ENCODE results near the gene SBF1. TPM values are rescaled to one million over a fixed set of nuclear protein-coding genes. Genes with fewer than 3 reads are reported as not detected.
A peak's percentile ranks its signal among the peaks of the same experiment; 100 is the strongest.

The SBF1 gene
- total and polyA plus RNA-seq, 2 of the 13 experiments (the other 11 are each of a cell fraction or from before 2014, with no cell fraction given), result 31.7 to 40.9 TPM

- TF ChIP-seq ZNF383 (CRISPR knock-in tag; IDR thresholded peaks at IDR 0.05; ENCODE audit: borderline replicate concordance) (no peak), GFI1 (CRISPR knock-in tag; IDR thresholded peaks at IDR 0.05; ENCODE audit: borderline replicate concordance) (peak; percentile 97), PBX2 (CRISPR knock-in tag; IDR thresholded peaks at IDR 0.05) (no peak), DRAP1 (CRISPR knock-in tag; IDR thresholded peaks at IDR 0.05) (0 out of 2 replicates have a peak, but pooled peaks have one; percentile 29), MXD4 (CRISPR knock-in tag; IDR thresholded peaks at IDR 0.05) (no peak), ZMYM4 (CRISPR knock-in tag; IDR thresholded peaks at IDR 0.05) (peak; percentile 58), THRA (CRISPR knock-in tag; IDR thresholded peaks at IDR 0.05; ENCODE audit: borderline replicate concordance) (peak; percentile 86), PAXIP1 (CRISPR knock-in tag; conservative IDR thresholded peaks at IDR 0.05) (peak; percentile 99), RCOR2 (CRISPR knock-in tag; IDR thresholded peaks at IDR 0.05) (peak; percentile 95), SUZ12 (IDR thresholded peaks at IDR 0.05; ENCODE audit: low read depth, low read length) (no peak), ZNF580 (CRISPR knock-in tag; IDR thresholded peaks at IDR 0.05; ENCODE audit: borderline replicate concordance, low read depth) (peak; percentile 74), TIGD3 (CRISPR knock-in tag; IDR thresholded peaks at IDR 0.05; ENCODE audit: borderline replicate concordance) (no peak), ZNF710 (CRISPR knock-in tag; IDR thresholded peaks at IDR 0.05; ENCODE audit: borderline replicate concordance) (peak; percentile 91), ATF7 (IDR thresholded peaks at IDR 0.05) (no peak), ATF7 (CRISPR knock-in tag; IDR thresholded peaks at IDR 0.05) (peak; percentile 69; the same call in 1 of the 2 replicates)
Observed at GRCh38 chr22:50396751-50397370, 78.0 kb downstream of the SBF1 start (continued).

Measured in HepG2 (cell line).